ENCODE data around the gene ZNF414.

DNA sequence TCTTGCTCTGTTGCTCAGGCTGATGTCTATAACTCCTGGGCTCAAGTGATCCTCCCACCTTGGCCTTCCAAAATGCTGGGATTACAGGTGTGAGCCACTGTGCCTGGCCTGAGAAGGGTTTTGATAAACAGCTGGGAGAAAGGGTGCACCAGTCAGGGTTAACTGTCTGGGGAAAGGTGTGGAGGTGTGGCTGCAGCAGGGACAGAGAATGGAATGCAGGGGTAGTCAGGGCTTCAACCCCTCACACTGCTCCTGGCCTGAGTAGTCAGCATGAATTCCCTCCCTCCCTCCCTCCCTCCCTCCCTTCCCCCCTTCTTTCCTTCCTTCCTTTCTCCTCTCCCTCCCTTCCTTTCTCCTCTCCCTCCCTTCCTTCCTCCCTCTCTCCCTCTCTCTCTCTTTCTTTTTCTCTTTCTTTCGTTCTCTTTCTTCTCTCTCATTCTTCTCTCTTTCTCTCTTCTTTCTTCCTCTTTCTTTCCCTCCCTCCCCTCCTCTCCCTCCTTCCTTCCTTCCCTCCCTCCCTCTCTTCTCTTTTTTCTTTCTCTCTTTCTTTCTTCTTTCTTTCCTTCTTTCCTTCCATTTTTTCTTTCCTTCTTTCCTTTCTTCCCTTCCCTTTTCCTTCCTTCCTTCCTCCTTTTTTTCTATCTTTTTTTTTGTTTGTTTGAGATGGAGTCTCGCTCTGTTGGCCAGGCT is 47.3 kb upstream of the ZNF414 start:
- TF ChIP-seq, protein P1, sequence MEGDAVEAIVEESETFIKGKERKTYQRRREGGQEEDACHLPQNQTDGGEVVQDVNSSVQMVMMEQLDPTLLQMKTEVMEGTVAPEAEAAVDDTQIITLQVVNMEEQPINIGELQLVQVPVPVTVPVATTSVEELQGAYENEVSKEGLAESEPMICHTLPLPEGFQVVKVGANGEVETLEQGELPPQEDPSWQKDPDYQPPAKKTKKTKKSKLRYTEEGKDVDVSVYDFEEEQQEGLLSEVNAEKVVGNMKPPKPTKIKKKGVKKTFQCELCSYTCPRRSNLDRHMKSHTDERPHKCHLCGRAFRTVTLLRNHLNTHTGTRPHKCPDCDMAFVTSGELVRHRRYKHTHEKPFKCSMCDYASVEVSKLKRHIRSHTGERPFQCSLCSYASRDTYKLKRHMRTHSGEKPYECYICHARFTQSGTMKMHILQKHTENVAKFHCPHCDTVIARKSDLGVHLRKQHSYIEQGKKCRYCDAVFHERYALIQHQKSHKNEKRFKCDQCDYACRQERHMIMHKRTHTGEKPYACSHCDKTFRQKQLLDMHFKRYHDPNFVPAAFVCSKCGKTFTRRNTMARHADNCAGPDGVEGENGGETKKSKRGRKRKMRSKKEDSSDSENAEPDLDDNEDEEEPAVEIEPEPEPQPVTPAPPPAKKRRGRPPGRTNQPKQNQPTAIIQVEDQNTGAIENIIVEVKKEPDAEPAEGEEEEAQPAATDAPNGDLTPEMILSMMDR (IDR thresholded peaks at IDR 0.05; ENCODE audit: borderline replicate concordance, extremely low read depth, low read length, poor library complexity, severe bottlenecking), result no peak
- TF ChIP-seq EZH2 (IDR thresholded peaks at IDR 0.05; ENCODE audit: borderline replicate concordance, low read depth, low read length, severe bottlenecking), result no peak
